GM10266 (cell line): Measurements from ENCODE around the gene LCLAT1.

Source experiments
- DNase-seq: peaks from one replicate; pipeline ENCODE4 v3.0.0; 2012; ENCODE audit errors: extremely low spot score
- CTCF ChIP-seq: IDR thresholded peaks from 2 replicates; pipeline ENCODE4 v1.5.1; 2012; ENCODE audit warnings: mild to moderate bottlenecking, low read depth; ENCODE audit not compliant: control insufficient read depth, insufficient read depth; ENCODE audit errors: missing control alignments

LCLAT1 gene

GRCh38 chr2:30665761-30666265 is 218.8 kb downstream of the LCLAT1 start:
- no peak for DNase-seq
- TF ChIP-seq CTCF, result no peak

GRCh38 chr2:30666266-30666874 is 219.3 kb downstream of the LCLAT1 start:
- no peak for TF ChIP-seq CTCF
- no peak for DNase-seq

- DNase-seq, result no peak
- TF ChIP-seq CTCF, result no peak
Measured at GRCh38 chr2:30670453-30670852, 223.4 kb downstream of the LCLAT1 start.

GRCh38 chr2:30673127-30673526 is 226.1 kb downstream of the LCLAT1 start:
- no peak for TF ChIP-seq CTCF
- no peak for DNase-seq

- TF ChIP-seq CTCF, result no peak
- no peak for DNase-seq
Measured at GRCh38 chr2:30675758-30676157, 228.7 kb downstream of the LCLAT1 start.

- DNase-seq, result no peak
Measured at GRCh38 chr2:30677231-30677630, 230.2 kb downstream of the LCLAT1 start.

GRCh38 chr2:30677861-30678385 is 230.9 kb downstream of the LCLAT1 start:
- TF ChIP-seq CTCF, result no peak
- DNase-seq, result no peak

More at GRCh38 chr2:30677231-30677630, 230.2 kb downstream of the LCLAT1 start:
- TF ChIP-seq CTCF, result no peak
